ENCODE data around the gene AGPAT1.

- TF ChIP-seq CTCF (IDR thresholded peaks at IDR 0.05; ENCODE audit: poor library complexity) (no peak), EZH2 (IDR thresholded peaks at IDR 0.05; ENCODE audit: borderline replicate concordance) (no peak), EZH2phosphoT487 (IDR thresholded peaks at IDR 0.05; ENCODE audit: low read depth, severe bottlenecking, unreplicated experiment) (no peak)
These were observed 35.4 kb downstream of the AGPAT1 start for GRCh38 chr6:32140420-32141046.
